HG02943 (cell line): ENCODE data around the gene GALE.
A peak's percentile ranks its signal among the peaks of the same experiment; 100 is the strongest.
"Not testable (repeated sequence)": the region's sequence is repeated elsewhere in the genome, so short reads cannot be mapped to it uniquely, and the experiment has no call there.

Experiments used
- ATAC-seq: cut with Tn5 transposase; IDR thresholded peaks from one replicate; pipeline ENCODE4 v1.9.1; 2021; ENCODE audit warnings: mild to moderate bottlenecking, low read depth, moderate library complexity; ENCODE audit not compliant: unreplicated experiment

The GALE gene

GRCh38 chr1:23810818-23811540 is 10.4 kb upstream of the GALE start:
- no peak for ATAC-seq

- no peak for ATAC-seq
Observed at GRCh38 chr1:23809751-23810171, 9.2 kb upstream of the GALE start.

GRCh38 chr1:23807453-23807852 is 6.9 kb upstream of the GALE start:
- ATAC-seq: no peak

- ATAC-seq: no peak
Observed at GRCh38 chr1:23806280-23806679, 5.7 kb upstream of the GALE start.

GRCh38 chr1:23805025-23805424 is 4.5 kb upstream of the GALE start:
- no peak for ATAC-seq

GRCh38 chr1:23804183-23804835 is 3.8 kb upstream of the GALE start:
- ATAC-seq: no peak

- no peak for ATAC-seq
Observed at GRCh38 chr1:23803674-23804073, 3.1 kb upstream of the GALE start.

- not testable (repeated sequence) for ATAC-seq
Observed at GRCh38 chr1:23802809-23803342, 2.3 kb upstream of the GALE start.

GRCh38 chr1:23801876-23802275 is 1.3 kb upstream of the GALE start:
- ATAC-seq: no peak

GRCh38 chr1:23801338-23801748 is 789 bp upstream of the GALE start:
- no peak for ATAC-seq

GRCh38 chr1:23799570-23800399 is 769 bp downstream of the GALE start:
- ATAC-seq: peak; percentile 10

- ATAC-seq: no peak
Observed at GRCh38 chr1:23799255-23799569, 1.3 kb downstream of the GALE start.

GRCh38 chr1:23798662-23799142 is 1.9 kb downstream of the GALE start:
- ATAC-seq: no peak

GRCh38 chr1:23797478-23798448 is 2.8 kb downstream of the GALE start:
- no peak for ATAC-seq

GRCh38 chr1:23796466-23797271 is 3.9 kb downstream of the GALE start:
- no peak for ATAC-seq

GRCh38 chr1:23795676-23796465 is 4.7 kb downstream of the GALE start:
- ATAC-seq: no peak

- not testable (repeated sequence) for ATAC-seq
Observed at GRCh38 chr1:23794732-23795182, 5.8 kb downstream of the GALE start.
